Transverse colon (tissue), 4 donors: ENCODE measurements around the gene ZNF425.

Experiments
- CTCF ChIP-seq, 5 experiments: fragments of 200-600 bp in 3 of 5; fragments of 450-650 bp in 2 of 5; sonication (generic) in 3 of 5; IDR thresholded peaks; 1 replicate in 2 of 5; 2 replicates in 3 of 5; pipeline ENCODE4 v1.5.1; 2016 to 2017; ENCODE audit warnings: antibody characterized with exemption in 5 of 5, inconsistent platforms in 3 of 5, mild to moderate bottlenecking in 2 of 5, moderate library complexity in 1 of 5
- EP300 ChIP-seq: sonication (generic); formaldehyde crosslinking; IDR thresholded peaks from one replicate; pipeline ENCODE4 v1.6.1; 2017; ENCODE audit warnings: antibody characterized with exemption, low read depth
- POLR2A ChIP-seq: fragments of 450-650 bp; IDR thresholded peaks from one replicate; pipeline ENCODE4 v1.6.1; 2016; ENCODE audit warnings: antibody characterized with exemption, mild to moderate bottlenecking, moderate library complexity
- POLR2AphosphoS5 ChIP-seq, 3 donors: sonication (generic); formaldehyde crosslinking; IDR thresholded peaks; one replicate each; pipeline ENCODE4 v1.6.1; 2016; ENCODE audit warnings: antibody characterized with exemption in 3 of 3

GRCh38 chr7:149071182-149071635 lies 54.9 kb downstream of the ZNF425 start:
- TF ChIP-seq POLR2AphosphoS5 (IDR thresholded peaks at IDR 0.05): no peak
- TF ChIP-seq POLR2A: no peak
- TF ChIP-seq CTCF (IDR thresholded peaks at IDR 0.05): no peak
- TF ChIP-seq EP300: no peak
